RWPE1 (cell line): ENCODE data around the gene YARS1.

ENCODE experiments used
- CTCF ChIA-PET: fragments of 350-600 bp; sonication (Branson Sonifier 250); formaldehyde crosslinking; extraction: SDS; loops from one replicate; lab custom pipeline; 2021; lab: Yijun Ruan, JAX
- POLR2A ChIA-PET: fragments of 400-600 bp; formaldehyde crosslinking; extraction: SDS; loops from one replicate; lab custom pipeline; 2020; ENCODE audit warnings: antibody characterized with exemption; ENCODE audit not compliant: low non-redundant PET; lab: Yijun Ruan, JAX
- DNase-seq: peaks from one replicate; pipeline ENCODE4 v3.0.0; 2012; ENCODE audit warnings: low spot score
- H3K27ac ChIP-seq: fragments of 450-650 bp; 2 replicates; pipeline ENCODE4 v1.5.1; 2017
- CTCF ChIP-seq: fragments of 450-650 bp; conservative IDR thresholded peaks from 2 replicates; pipeline ENCODE4 v1.5.1; 2017; ENCODE audit warnings: low read depth, mild to moderate bottlenecking

The YARS1 gene

DNA sequence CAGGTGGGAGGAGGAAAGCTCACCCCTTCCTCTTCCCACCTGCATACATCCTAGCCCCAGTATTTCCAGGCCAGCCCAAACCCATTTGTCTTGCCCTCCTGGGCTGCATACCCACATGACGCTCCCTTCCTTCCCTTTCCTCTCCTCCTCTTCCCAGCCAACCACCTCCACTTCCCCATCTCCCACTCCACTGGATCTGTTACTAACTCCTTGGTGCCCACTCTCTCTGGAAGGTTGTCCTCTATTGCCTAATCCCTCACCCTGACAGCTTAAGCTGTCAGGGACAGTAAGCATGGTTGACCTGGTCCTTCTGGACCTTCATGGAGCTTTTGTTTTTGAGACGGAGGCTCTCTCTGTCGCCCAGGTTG, 91.6 kb downstream of the YARS1 start:
- POLR2A ChIA-PET = no interaction called here

More for the DNA sequence above, 91.6 kb downstream of the YARS1 start:
- H3K27ac ChIP-seq = peak overlapping the region; percentile 87
- CTCF ChIA-PET = interaction anchor here (0.6 kb wide), 1 partner anchor 271 kb away, joined by 3 read pairs; no protein-coding TSS in a partner anchor
- no peak for TF ChIP-seq CTCF
- no peak for DNase-seq
